Measurements from ENCODE around the gene USF3. TPM values are rescaled to one million over a fixed set of nuclear protein-coding genes. Genes with fewer than 3 reads are reported as not detected.

Gene USF3
- total and polyA plus RNA-seq, 4 donors = 4.6 to 16.0 (median 11.4) TPM

GRCh38 chr3:113730550-113730949 is 34.1 kb upstream of the USF3 start:
- H3K9me3 ChIP-seq (ENCODE audit: control insufficient read depth in 4 of 4, low read length in 3 of 4) = no peaks in the 10 kb centered on the region
- no peaks in the 10 kb centered on the region for H3K36me3 ChIP-seq (ENCODE audit: control insufficient read depth in 4 of 4, insufficient read depth in 3 of 4, low read depth in 1 of 4, low read length in 3 of 4)
- DNase-seq (ENCODE audit: low spot score) = no peak
- H3K27me3 ChIP-seq (ENCODE audit: control insufficient read depth in 4 of 4, insufficient read depth in 4 of 4, low read length in 3 of 4) = no peaks in the 10 kb centered on the region
- TF ChIP-seq, protein P1, sequence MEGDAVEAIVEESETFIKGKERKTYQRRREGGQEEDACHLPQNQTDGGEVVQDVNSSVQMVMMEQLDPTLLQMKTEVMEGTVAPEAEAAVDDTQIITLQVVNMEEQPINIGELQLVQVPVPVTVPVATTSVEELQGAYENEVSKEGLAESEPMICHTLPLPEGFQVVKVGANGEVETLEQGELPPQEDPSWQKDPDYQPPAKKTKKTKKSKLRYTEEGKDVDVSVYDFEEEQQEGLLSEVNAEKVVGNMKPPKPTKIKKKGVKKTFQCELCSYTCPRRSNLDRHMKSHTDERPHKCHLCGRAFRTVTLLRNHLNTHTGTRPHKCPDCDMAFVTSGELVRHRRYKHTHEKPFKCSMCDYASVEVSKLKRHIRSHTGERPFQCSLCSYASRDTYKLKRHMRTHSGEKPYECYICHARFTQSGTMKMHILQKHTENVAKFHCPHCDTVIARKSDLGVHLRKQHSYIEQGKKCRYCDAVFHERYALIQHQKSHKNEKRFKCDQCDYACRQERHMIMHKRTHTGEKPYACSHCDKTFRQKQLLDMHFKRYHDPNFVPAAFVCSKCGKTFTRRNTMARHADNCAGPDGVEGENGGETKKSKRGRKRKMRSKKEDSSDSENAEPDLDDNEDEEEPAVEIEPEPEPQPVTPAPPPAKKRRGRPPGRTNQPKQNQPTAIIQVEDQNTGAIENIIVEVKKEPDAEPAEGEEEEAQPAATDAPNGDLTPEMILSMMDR (IDR thresholded peaks at IDR 0.05; ENCODE audit: low read depth, low read length, missing input control) = no peak
- no peak overlapping the region for H3K4me3 ChIP-seq (ENCODE audit: low read depth in 1 of 3, low read length in 3 of 3)
- H3K4me1 ChIP-seq (ENCODE audit: control insufficient read depth in 4 of 4, insufficient read depth in 4 of 4, low read length in 3 of 4) = peaks cover 0 to 6% (median 3%) of the 10 kb centered on the region in 4 donors
- no peak overlapping the region for H3K9ac ChIP-seq (ENCODE audit: low read depth in 1 of 2, low read length in 2 of 2)
- no peak overlapping the region for H3K27ac ChIP-seq (ENCODE audit: low read depth in 1 of 2, low read length in 2 of 2)
- 94% methylated on average over 1 of the region's 1 CpG for whole genome bisulfite sequencing

DNA sequence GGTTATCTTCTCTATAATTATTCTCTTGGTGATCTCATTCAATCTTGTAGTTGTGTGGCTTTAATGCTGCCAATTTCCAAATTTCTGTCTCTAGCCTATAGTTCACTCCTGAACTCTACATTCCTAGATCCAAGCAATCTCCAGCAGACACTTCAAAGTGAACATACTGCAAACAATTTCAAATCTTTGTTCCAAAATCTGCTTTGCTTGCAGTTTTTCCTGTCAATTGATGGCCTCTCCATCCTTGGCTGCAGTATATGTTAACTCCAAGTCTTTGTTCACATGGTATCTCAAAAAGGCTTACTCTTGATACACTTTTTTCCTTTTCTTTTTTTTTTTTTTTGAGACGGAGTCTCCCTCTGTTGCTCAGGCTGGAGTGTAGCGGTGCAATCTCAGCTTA is 32.2 kb upstream of the USF3 start:
- H3K4me1 ChIP-seq (ENCODE audit: control insufficient read depth in 4 of 4, insufficient read depth in 4 of 4, low read length in 3 of 4) = no peaks in the 10 kb centered on the region
- H3K27ac ChIP-seq (ENCODE audit: low read depth in 1 of 2, low read length in 2 of 2) = no peak overlapping the region
- no peaks in the 10 kb centered on the region for H3K9me3 ChIP-seq (ENCODE audit: control insufficient read depth in 4 of 4, low read length in 3 of 4)
- 96% methylated on average over 2 of the region's 2 CpGs for WGBS
- no peaks in the 10 kb centered on the region for H3K27me3 ChIP-seq (ENCODE audit: control insufficient read depth in 4 of 4, insufficient read depth in 4 of 4, low read length in 3 of 4)
- no peak overlapping the region for H3K4me3 ChIP-seq (ENCODE audit: low read depth in 1 of 3, low read length in 3 of 3)
- no peak overlapping the region for H3K9ac ChIP-seq (ENCODE audit: low read depth in 1 of 2, low read length in 2 of 2)
- no peak for DNase-seq (ENCODE audit: low spot score)
- H3K36me3 ChIP-seq (ENCODE audit: control insufficient read depth in 4 of 4, insufficient read depth in 3 of 4, low read depth in 1 of 4, low read length in 3 of 4) = no peaks in the 10 kb centered on the region
- TF ChIP-seq ZBTB33 (IDR thresholded peaks at IDR 0.05) (no peak), FOXA2 (IDR thresholded peaks at IDR 0.05) (no peak), RAD21 (IDR thresholded peaks at IDR 0.05) (no peak), RXRA (IDR thresholded peaks at IDR 0.05) (no peak), JUND (IDR thresholded peaks at IDR 0.05) (no peak), GABPA (IDR thresholded peaks at IDR 0.05 in 1 of 2, conservative IDR thresholded peaks at IDR 0.05 in 1 of 2) (no peak), TAF1 (conservative IDR thresholded peaks at IDR 0.05) (no peak)
- TF ChIP-seq, protein P2, sequence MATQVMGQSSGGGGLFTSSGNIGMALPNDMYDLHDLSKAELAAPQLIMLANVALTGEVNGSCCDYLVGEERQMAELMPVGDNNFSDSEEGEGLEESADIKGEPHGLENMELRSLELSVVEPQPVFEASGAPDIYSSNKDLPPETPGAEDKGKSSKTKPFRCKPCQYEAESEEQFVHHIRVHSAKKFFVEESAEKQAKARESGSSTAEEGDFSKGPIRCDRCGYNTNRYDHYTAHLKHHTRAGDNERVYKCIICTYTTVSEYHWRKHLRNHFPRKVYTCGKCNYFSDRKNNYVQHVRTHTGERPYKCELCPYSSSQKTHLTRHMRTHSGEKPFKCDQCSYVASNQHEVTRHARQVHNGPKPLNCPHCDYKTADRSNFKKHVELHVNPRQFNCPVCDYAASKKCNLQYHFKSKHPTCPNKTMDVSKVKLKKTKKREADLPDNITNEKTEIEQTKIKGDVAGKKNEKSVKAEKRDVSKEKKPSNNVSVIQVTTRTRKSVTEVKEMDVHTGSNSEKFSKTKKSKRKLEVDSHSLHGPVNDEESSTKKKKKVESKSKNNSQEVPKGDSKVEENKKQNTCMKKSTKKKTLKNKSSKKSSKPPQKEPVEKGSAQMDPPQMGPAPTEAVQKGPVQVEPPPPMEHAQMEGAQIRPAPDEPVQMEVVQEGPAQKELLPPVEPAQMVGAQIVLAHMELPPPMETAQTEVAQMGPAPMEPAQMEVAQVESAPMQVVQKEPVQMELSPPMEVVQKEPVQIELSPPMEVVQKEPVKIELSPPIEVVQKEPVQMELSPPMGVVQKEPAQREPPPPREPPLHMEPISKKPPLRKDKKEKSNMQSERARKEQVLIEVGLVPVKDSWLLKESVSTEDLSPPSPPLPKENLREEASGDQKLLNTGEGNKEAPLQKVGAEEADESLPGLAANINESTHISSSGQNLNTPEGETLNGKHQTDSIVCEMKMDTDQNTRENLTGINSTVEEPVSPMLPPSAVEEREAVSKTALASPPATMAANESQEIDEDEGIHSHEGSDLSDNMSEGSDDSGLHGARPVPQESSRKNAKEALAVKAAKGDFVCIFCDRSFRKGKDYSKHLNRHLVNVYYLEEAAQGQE (IDR thresholded peaks at IDR 0.05) = no peak

GRCh38 chr3:113721636-113722035 is 25.2 kb upstream of the USF3 start:
- DNase-seq (ENCODE audit: low spot score) = no peak
- no peak overlapping the region for H3K27ac ChIP-seq (ENCODE audit: low read depth in 1 of 2, low read length in 2 of 2)
- WGBS = 83% methylated on average over 3 of the region's 3 CpGs
- no peak for TF ChIP-seq NR2F2 (IDR thresholded peaks at IDR 0.05)
- no peak for TF ChIP-seq FOXA1 (IDR thresholded peaks at IDR 0.05)
- no peak for TF ChIP-seq TAF1 (conservative IDR thresholded peaks at IDR 0.05)
- TF ChIP-seq, protein P1 (IDR thresholded peaks at IDR 0.05; ENCODE audit: low read depth, low read length, missing input control) = no peak
- TF ChIP-seq MAX (IDR thresholded peaks at IDR 0.05) = no peak
- TF ChIP-seq YY1 (IDR thresholded peaks at IDR 0.05) = no peak
- TF ChIP-seq JUND (IDR thresholded peaks at IDR 0.05) = no peak
- TF ChIP-seq, protein P3, sequence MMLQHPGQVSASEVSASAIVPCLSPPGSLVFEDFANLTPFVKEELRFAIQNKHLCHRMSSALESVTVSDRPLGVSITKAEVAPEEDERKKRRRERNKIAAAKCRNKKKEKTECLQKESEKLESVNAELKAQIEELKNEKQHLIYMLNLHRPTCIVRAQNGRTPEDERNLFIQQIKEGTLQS (IDR thresholded peaks at IDR 0.05) = no peak
- no peak for TF ChIP-seq FOXA2 (IDR thresholded peaks at IDR 0.05)
- TF ChIP-seq EGR1 (IDR thresholded peaks at IDR 0.05; ENCODE audit: low read depth in 2 of 2) = no peak
- no peak for TF ChIP-seq ZBTB33 (IDR thresholded peaks at IDR 0.05)
- TF ChIP-seq HNF4G (IDR thresholded peaks at IDR 0.05) = no peak

More at GRCh38 chr3:113721636-113722035, 25.2 kb upstream of the USF3 start:
- H3K9ac ChIP-seq (ENCODE audit: low read depth in 1 of 2, low read length in 2 of 2) = no peak overlapping the region
- no peaks in the 10 kb centered on the region for H3K9me3 ChIP-seq (ENCODE audit: control insufficient read depth in 4 of 4, low read length in 3 of 4)
- peaks cover 0 to 1% (median 0%) of the 10 kb centered on the region in 4 donors for H3K4me1 ChIP-seq (ENCODE audit: control insufficient read depth in 4 of 4, insufficient read depth in 4 of 4, low read length in 3 of 4)
- H3K4me3 ChIP-seq (ENCODE audit: low read depth in 1 of 3, low read length in 3 of 3) = no peak overlapping the region
- peaks cover 1 to 21% (median 15%) of the 10 kb centered on the region in 4 donors for H3K36me3 ChIP-seq (ENCODE audit: control insufficient read depth in 4 of 4, insufficient read depth in 3 of 4, low read depth in 1 of 4, low read length in 3 of 4)
- H3K27me3 ChIP-seq (ENCODE audit: control insufficient read depth in 4 of 4, insufficient read depth in 4 of 4, low read length in 3 of 4) = no peaks in the 10 kb centered on the region

Data from liver (tissue), 9 donors.